Midbrain (tissue), 1 donor: ENCODE results near the gene RNF17.

Experiments used
- DNase-seq: peaks from one replicate; lab custom pipeline; 2025; lab: John Stamatoyannopoulos, UW

Gene RNF17

DNA sequence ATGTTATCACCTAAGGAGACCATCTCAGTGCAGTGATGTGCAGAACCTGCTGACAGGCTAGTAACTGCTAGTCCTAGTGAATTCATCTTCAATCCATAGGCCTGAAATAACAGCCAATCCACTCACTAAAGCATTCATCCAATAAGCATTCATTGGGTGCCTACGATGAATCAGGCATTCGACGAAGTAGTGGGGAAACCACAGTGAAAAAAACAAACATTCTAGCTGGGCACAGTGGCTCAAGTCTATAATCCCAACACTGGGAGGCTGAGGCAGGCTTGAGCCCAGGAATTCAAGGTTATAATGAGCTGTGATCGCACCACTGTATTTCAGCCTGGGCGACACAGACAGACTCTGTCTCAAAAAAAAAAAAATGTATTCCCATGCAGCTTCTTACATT is 135.6 kb downstream of the RNF17 start:
- no peak for DNase-seq

DNA sequence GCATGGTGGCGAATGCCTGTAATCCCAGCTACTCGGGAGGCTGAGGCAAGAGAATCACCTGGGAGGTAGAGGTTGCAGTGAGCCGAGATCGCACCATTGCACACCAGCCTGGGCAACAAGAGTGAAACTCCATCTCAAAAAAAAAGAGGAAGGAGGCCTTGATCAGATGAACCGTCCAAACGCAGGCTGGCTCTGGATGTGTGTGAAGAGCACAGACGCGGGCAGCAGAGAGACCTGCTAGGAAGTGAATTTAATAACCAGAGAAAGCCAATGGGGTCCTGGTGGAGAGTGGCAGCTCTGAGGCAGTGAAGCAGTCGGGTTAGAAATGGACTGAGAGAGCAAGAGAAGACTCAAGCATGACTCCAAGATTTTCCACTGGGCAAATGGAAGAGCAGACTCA is 136.5 kb downstream of the RNF17 start:
- no peak for DNase-seq

- no peak for DNase-seq
Measured at GRCh38 chr13:24905242-24905641, 141.3 kb downstream of the RNF17 start.

DNA sequence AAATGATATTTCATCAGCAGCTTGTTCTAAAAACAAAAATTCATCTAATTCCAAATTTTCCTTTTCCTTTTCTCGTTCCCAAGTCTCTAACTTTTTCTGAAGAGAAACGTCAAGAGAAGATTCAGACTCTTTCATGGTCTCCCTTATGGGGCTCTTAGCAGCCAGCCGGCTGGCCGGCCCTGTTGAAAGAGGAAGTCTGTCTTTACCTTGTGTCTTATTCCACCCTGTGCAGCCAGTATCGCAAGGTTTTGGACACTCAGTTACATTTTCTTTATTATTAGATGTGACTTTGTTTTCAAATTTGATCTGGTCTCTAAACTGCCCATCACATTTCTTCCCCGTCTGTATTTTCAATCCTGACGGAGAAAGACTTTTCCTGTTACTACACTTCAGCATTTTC is 142.3 kb downstream of the RNF17 start:
- no peak for DNase-seq

DNA sequence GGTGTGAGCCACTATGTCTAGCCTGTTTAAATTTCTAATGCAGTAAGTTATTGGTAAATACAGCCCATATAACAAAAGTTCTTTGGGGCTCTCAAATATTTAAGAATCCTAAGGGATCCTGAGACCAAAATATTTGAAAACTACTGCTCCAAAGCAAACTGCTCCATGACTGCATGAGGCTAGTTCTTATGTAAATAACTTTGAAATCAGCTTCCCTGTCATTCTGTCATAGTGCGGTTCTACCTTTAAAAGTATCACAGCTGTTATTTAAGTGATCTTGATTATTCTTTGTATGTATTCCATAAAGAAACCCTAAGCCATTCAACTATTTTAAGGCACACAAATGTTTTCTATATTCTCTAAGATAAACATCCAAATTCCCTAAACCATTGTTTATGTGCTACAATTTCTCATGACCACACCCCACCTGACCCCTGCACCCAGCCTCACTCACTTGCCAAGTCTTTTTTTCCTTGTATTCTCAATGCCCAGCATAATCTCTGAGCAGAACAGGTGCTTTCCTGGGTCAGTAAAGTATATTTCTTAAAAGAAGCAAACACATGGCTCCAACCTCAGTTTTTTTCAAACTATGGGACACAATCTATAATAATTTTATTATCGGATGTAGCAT is 146.6 kb downstream of the RNF17 start:
- DNase-seq, result no peak

DNA sequence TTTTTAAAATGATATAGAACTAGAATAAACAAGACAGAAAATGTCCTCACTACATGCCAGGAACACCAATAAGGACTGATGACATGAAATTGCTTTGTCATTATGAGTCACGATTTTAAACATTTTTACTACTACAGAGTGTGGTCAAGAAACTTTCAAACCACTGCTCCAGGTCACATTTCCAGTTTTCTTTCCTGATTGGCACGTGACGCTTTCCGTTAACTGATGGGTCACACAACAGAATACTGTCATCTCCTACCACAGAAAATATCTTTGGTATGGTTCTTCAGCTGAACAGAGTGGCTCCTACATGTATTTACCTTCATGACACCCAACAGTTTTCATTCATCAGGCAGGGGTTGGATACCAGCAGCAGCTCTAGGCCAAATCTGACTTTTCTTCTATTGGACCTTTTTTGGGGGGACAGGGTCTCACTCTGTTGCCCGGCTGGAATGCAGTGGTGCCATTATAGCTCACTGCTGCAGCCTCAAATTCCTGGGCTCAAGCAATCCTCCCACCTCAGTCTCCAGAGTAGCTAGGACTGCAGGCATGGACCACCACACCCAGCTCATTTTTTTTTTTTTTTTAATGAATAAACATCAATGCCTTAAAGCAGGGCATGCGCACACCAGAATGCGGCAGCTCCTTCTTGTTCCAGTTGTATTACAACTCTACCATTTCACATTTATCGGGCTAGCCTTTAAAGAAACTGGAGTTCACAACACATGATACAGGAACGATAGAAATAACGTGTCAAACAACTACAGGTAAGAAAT is 147.4 kb downstream of the RNF17 start:
- no peak for DNase-seq

- no peak for DNase-seq
Measured at GRCh38 chr13:24916464-24916863, 152.5 kb downstream of the RNF17 start.

DNA sequence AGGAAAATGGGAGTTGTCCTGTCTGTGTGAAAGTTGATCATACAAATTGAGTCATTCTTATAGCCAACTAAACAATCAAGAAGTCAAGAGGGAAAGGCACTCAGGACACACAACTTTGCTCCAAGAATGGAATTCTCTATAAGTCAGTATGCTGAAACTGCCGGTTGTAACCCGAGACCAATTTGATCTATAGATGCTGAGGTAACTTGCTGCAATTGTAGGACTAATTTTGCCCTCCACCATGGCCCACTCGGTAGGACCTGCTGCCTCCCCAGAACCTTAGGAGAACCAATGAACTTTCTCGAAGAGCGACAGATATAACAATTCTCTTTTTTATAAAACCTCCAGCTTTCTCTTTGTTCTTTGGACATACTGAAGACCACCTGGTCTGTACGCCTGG is 157.0 kb downstream of the RNF17 start:
- no peak for DNase-seq

- DNase-seq, result no peak
Measured at GRCh38 chr13:24921881-24922280, 157.9 kb downstream of the RNF17 start.

DNA sequence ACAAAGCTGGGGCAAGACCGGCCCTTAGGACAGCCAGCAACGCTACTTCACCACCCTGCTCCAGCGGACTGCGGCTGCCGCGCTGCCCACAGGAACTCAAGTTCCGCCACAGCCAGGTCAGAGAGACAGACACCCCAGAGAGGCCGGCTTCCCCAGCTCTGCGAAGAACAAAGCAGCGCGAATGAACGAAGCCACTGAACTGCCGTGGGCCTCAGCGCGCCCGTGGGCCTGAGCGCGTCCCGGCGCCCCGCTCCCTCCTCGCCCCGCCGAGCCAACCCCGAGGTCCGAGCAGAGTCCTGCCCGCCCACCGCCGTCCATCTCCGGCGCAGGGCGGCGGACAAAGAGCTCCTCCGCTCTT is 158.4 kb downstream of the RNF17 start:
- peak; percentile 3 for DNase-seq

- DNase-seq, result peak; percentile 97
Measured at GRCh38 chr13:24922745-24923591, 159.0 kb downstream of the RNF17 start.

GRCh38 chr13:24925318-24926231 is 161.6 kb downstream of the RNF17 start:
- DNase-seq, result no peak

- no peak for DNase-seq
Measured at GRCh38 chr13:24927810-24928404, 163.9 kb downstream of the RNF17 start.

GRCh38 chr13:24929196-24929595 is 165.2 kb downstream of the RNF17 start:
- no peak for DNase-seq
